A673 (cell line): Measurements from ENCODE around the gene CDC42BPB.

Experiments used
- CTCF ChIP-seq: fragments of 300-800, 200-600 bp; sonication (generic); conservative IDR thresholded peaks from 2 replicates; pipeline ENCODE4 v1.5.1; 2017; ENCODE audit warnings: low read depth, mild to moderate bottlenecking, antibody characterized with exemption, low read length, moderate library complexity, mixed read lengths
- EZH2 ChIP-seq: fragments of 200-600 bp; sonication (generic); IDR thresholded peaks from 2 replicates; pipeline ENCODE4 v1.6.1; 2017; ENCODE audit warnings: borderline replicate concordance, low read depth, mild to moderate bottlenecking, mixed read lengths, antibody characterized with exemption, low read length; ENCODE audit not compliant: poor library complexity, severe bottlenecking

- TF ChIP-seq CTCF (no peak), EZH2 (no peak)
Measured at GRCh38 chr14:102930753-102931579, 126.4 kb downstream of the CDC42BPB start.
